Mesendoderm (in vitro differentiated cells): Measurements from ENCODE around the gene RFXANK.

ENCODE experiments used
- DNase-seq: peaks from one replicate; pipeline ENCODE4 v3.0.0; 2013
- H2AK5ac ChIP-seq: 2 replicates; pipeline ENCODE4 v1.6.1; 2013; ENCODE audit warnings: low read length, inconsistent platforms
- H2BK120ac ChIP-seq: 2 replicates; pipeline ENCODE4 v1.6.1; 2013; ENCODE audit warnings: low read depth, mild to moderate bottlenecking, low read length, moderate library complexity, mixed read lengths
- H2BK15ac ChIP-seq: replicated peaks from 2 replicates; pipeline ENCODE4 v1.6.1; 2013; ENCODE audit warnings: low read depth, mild to moderate bottlenecking, moderate library complexity
- H2BK5ac ChIP-seq: 2 replicates; pipeline ENCODE4 v1.6.1; 2013; ENCODE audit warnings: low read length, inconsistent platforms
- H3K18ac ChIP-seq: 2 replicates; pipeline ENCODE4 v1.6.1; 2013; ENCODE audit warnings: mild to moderate bottlenecking, low read length, mixed read lengths
- H3K23ac ChIP-seq: one replicate; pipeline ENCODE4 v1.6.1; 2013; ENCODE audit warnings: low read length
- H3K27ac ChIP-seq: 2 replicates; pipeline ENCODE4 v1.5.1; 2013; ENCODE audit warnings: low read depth, mild to moderate bottlenecking, inconsistent platforms, low read length, moderate library complexity
- H3K27me3 ChIP-seq: 2 replicates; pipeline ENCODE4 v1.6.1; 2013; ENCODE audit warnings: low read length, control low read depth, mild to moderate bottlenecking, inconsistent platforms; ENCODE audit not compliant: insufficient read depth, poor library complexity
- H3K36me3 ChIP-seq: 2 replicates; pipeline ENCODE4 v1.6.1; 2013; ENCODE audit warnings: low read length, inconsistent platforms; ENCODE audit not compliant: control insufficient read depth, insufficient read depth
- H3K4ac ChIP-seq: one replicate; pipeline ENCODE4 v1.6.1; 2013; ENCODE audit warnings: low read depth, mild to moderate bottlenecking, low read length, moderate library complexity
- H3K4me1 ChIP-seq: 2 replicates; pipeline ENCODE4 v1.6.1; 2013; ENCODE audit warnings: low read depth, low read length, inconsistent platforms; ENCODE audit not compliant: control insufficient read depth
- H3K4me2 ChIP-seq: 2 replicates; pipeline ENCODE4 v1.6.1; 2013; ENCODE audit warnings: low read length
- H3K4me3 ChIP-seq: 2 replicates; pipeline ENCODE4 v1.5.1; 2013; ENCODE audit warnings: mild to moderate bottlenecking, low read length
- H3K56ac ChIP-seq: one replicate; pipeline ENCODE4 v1.6.1; 2013; ENCODE audit warnings: low read length
- H3K79me1 ChIP-seq: 2 replicates; pipeline ENCODE4 v1.6.1; 2013; ENCODE audit warnings: low read length, inconsistent platforms
- H3K79me2 ChIP-seq: 2 replicates; pipeline ENCODE4 v1.6.1; 2013; ENCODE audit warnings: mild to moderate bottlenecking, low read length; ENCODE audit not compliant: control insufficient read depth, insufficient read depth
- H3K9ac ChIP-seq: 2 replicates; pipeline ENCODE4 v1.6.1; 2013; ENCODE audit warnings: low read length, inconsistent platforms
- H4K5ac ChIP-seq: one replicate; pipeline ENCODE4 v1.6.1; 2013; ENCODE audit warnings: low read length
- H4K8ac ChIP-seq: one replicate; pipeline ENCODE4 v1.6.1; 2013; ENCODE audit warnings: low read depth, mild to moderate bottlenecking, control low read depth, low read length, moderate library complexity
- WGBS: extraction: QIAGEN DNeasy Blood & Tissue Kit; methylation state at CpG from one replicate; pipeline ENCODE4 v1.1.7; 2013; ENCODE audit warnings: low lambda C conversion rate, missing lambda C conversion rate; ENCODE audit not compliant: insufficient coverage; ENCODE audit errors: extremely low coverage; 5-methylcytosine and 5-hydroxymethylcytosine counted together

The RFXANK gene

GRCh38 chr19:19232261-19232721, 40.2 kb downstream of the RFXANK start:
- H3K4me3 ChIP-seq: no peak overlapping the region
- H3K4me2 ChIP-seq: no peak overlapping the region
- no peak overlapping the region for H2BK15ac ChIP-seq
- H4K8ac ChIP-seq: no peak overlapping the region
- no peaks in the 10 kb centered on the region for H3K27me3 ChIP-seq
- H3K23ac ChIP-seq: no peak overlapping the region
- H3K56ac ChIP-seq: no peak overlapping the region
- no peaks in the 10 kb centered on the region for H3K36me3 ChIP-seq
- no peaks in the 10 kb centered on the region for H3K79me2 ChIP-seq
- no peak overlapping the region for H3K18ac ChIP-seq
- no peak overlapping the region for H3K27ac ChIP-seq
- no peak overlapping the region for H3K4ac ChIP-seq
- H2BK120ac ChIP-seq: no peak overlapping the region
- no peak overlapping the region for H2AK5ac ChIP-seq
- no peak overlapping the region for H2BK5ac ChIP-seq
- WGBS: no CpG with 5 or more reads among the region's 19 CpGs
- H3K79me1 ChIP-seq: no peaks in the 10 kb centered on the region
- H3K9ac ChIP-seq: no peak overlapping the region
- no peak for DNase-seq
- H3K4me1 ChIP-seq: no peaks in the 10 kb centered on the region
- no peak overlapping the region for H4K5ac ChIP-seq

- Histone ChIP-seq H2BK15ac (no peak overlapping the region), H3K36me3 (no peaks in the 10 kb centered on the region), H3K27ac (no peak overlapping the region), H2BK5ac (no peak overlapping the region), H3K4me1 (no peaks in the 10 kb centered on the region), H3K56ac (no peak overlapping the region), H3K23ac (no peak overlapping the region), H4K5ac (no peak overlapping the region), H3K18ac (no peak overlapping the region), H2AK5ac (no peak overlapping the region), H2BK120ac (no peak overlapping the region), H3K4me3 (no peak overlapping the region), H3K4me2 (no peak overlapping the region), H3K79me1 (no peaks in the 10 kb centered on the region), H3K27me3 (no peaks in the 10 kb centered on the region), H3K4ac (no peak overlapping the region), H3K79me2 (no peaks in the 10 kb centered on the region), H4K8ac (no peak overlapping the region), H3K9ac (no peak overlapping the region)
- no CpG with 5 or more reads among the region's 2 CpGs for WGBS
- no peak for DNase-seq
Observed at GRCh38 chr19:19234220-19234816, 42.3 kb downstream of the RFXANK start.

- no peak for DNase-seq
- no peak overlapping the region for H3K23ac ChIP-seq
- no peaks in the 10 kb centered on the region for H3K36me3 ChIP-seq
- H3K56ac ChIP-seq: no peak overlapping the region
- no peak overlapping the region for H2BK5ac ChIP-seq
- no peak overlapping the region for H4K5ac ChIP-seq
- no peak overlapping the region for H3K4me3 ChIP-seq
- no peak overlapping the region for H2AK5ac ChIP-seq
- H2BK15ac ChIP-seq: no peak overlapping the region
- H3K4me2 ChIP-seq: no peak overlapping the region
- no peak overlapping the region for H2BK120ac ChIP-seq
- no peaks in the 10 kb centered on the region for H3K79me2 ChIP-seq
- H3K27ac ChIP-seq: no peak overlapping the region
- no peak overlapping the region for H3K4ac ChIP-seq
- H3K27me3 ChIP-seq: no peaks in the 10 kb centered on the region
- no peak overlapping the region for H3K18ac ChIP-seq
- no peaks in the 10 kb centered on the region for H3K79me1 ChIP-seq
- H3K4me1 ChIP-seq: no peaks in the 10 kb centered on the region
- no peak overlapping the region for H3K9ac ChIP-seq
- no peak overlapping the region for H4K8ac ChIP-seq
Observed at GRCh38 chr19:19236173-19236572, 44.1 kb downstream of the RFXANK start.

GRCh38 chr19:19238126-19238894, 46.3 kb downstream of the RFXANK start:
- no peak for DNase-seq
- Histone ChIP-seq H2BK15ac (no peak overlapping the region), H3K4me3 (no peak overlapping the region), H4K8ac (no peak overlapping the region), H3K23ac (no peak overlapping the region), H2BK120ac (no peak overlapping the region), H3K9ac (no peak overlapping the region), H3K27me3 (no peaks in the 10 kb centered on the region), H3K56ac (no peak overlapping the region), H3K79me2 (no peaks in the 10 kb centered on the region), H3K4me1 (no peaks in the 10 kb centered on the region), H2BK5ac (no peak overlapping the region), H3K27ac (no peak overlapping the region), H2AK5ac (no peak overlapping the region), H4K5ac (no peak overlapping the region), H3K18ac (no peak overlapping the region), H3K4me2 (no peak overlapping the region), H3K79me1 (no peaks in the 10 kb centered on the region), H3K4ac (no peak overlapping the region), H3K36me3 (no peaks in the 10 kb centered on the region)
- no CpG with 5 or more reads among the region's 18 CpGs for WGBS

GRCh38 chr19:19239675-19240074, 47.6 kb downstream of the RFXANK start:
- Histone ChIP-seq H3K4ac (no peak overlapping the region), H3K27ac (no peak overlapping the region), H4K8ac (no peak overlapping the region), H2BK15ac (no peak overlapping the region), H3K79me1 (no peaks in the 10 kb centered on the region), H3K56ac (no peak overlapping the region), H3K4me2 (no peak overlapping the region), H3K27me3 (no peaks in the 10 kb centered on the region), H3K9ac (no peak overlapping the region), H2BK5ac (no peak overlapping the region), H3K4me3 (no peak overlapping the region), H3K79me2 (no peaks in the 10 kb centered on the region), H2AK5ac (no peak overlapping the region), H3K23ac (no peak overlapping the region), H4K5ac (no peak overlapping the region), H2BK120ac (no peak overlapping the region), H3K36me3 (no peaks in the 10 kb centered on the region), H3K4me1 (no peaks in the 10 kb centered on the region), H3K18ac (no peak overlapping the region)
- no peak for DNase-seq

- Histone ChIP-seq H2BK5ac (no peak overlapping the region), H3K9ac (no peak overlapping the region), H4K5ac (no peak overlapping the region), H3K4me1 (no peaks in the 10 kb centered on the region), H3K4ac (no peak overlapping the region), H3K27me3 (no peaks in the 10 kb centered on the region), H3K23ac (no peak overlapping the region), H3K79me2 (no peaks in the 10 kb centered on the region), H4K8ac (no peak overlapping the region), H3K18ac (no peak overlapping the region), H3K56ac (no peak overlapping the region), H2BK15ac (no peak overlapping the region), H2AK5ac (no peak overlapping the region), H3K36me3 (no peaks in the 10 kb centered on the region), H3K27ac (no peak overlapping the region), H3K4me2 (no peak overlapping the region), H3K79me1 (no peaks in the 10 kb centered on the region), H2BK120ac (no peak overlapping the region), H3K4me3 (no peak overlapping the region)
- no peak for DNase-seq
- WGBS: no CpG with 5 or more reads among the region's 9 CpGs
Observed at GRCh38 chr19:19240476-19240875, 48.4 kb downstream of the RFXANK start.
